ENCODE measurements around the gene SLC12A3. TPM values are rescaled to one million over a fixed set of nuclear protein-coding genes. Genes with fewer than 3 reads are reported as not detected.
"Not testable (repeated sequence)": the region's sequence is repeated elsewhere in the genome, so short reads cannot be mapped to it uniquely, and the experiment has no call there.

Gene SLC12A3
- total RNA-seq, 1 experiment from 2014 or later = not detected

- TF ChIP-seq TEAD4 (CRISPR knock-in tag; IDR thresholded peaks at IDR 0.05) (no peak), IRF1 (CRISPR knock-in tag; IDR thresholded peaks at IDR 0.05) (no peak), HMGA2 (CRISPR knock-in tag; IDR thresholded peaks at IDR 0.05) (no peak), AR (CRISPR knock-in tag; IDR thresholded peaks at IDR 0.05) (no peak), ETV6 (CRISPR knock-in tag; IDR thresholded peaks at IDR 0.05) (no peak), ATF6 (CRISPR knock-in tag; IDR thresholded peaks at IDR 0.05) (no peak)
These were observed 19.1 kb downstream of the SLC12A3 start (continued) for GRCh38 chr16:56884026-56884582.

GRCh38 chr16:56884929-56885328, 19.9 kb downstream of the SLC12A3 start:
- POLR2A ChIA-PET; H3K27me3 Mint-ChIP-seq (ENCODE audit: low read depth): not testable (repeated sequence)
- H3K36me3 Mint-ChIP-seq = peaks cover 12% of the 10 kb centered on the region

GRCh38 chr16:56885446-56886162, 20.6 kb downstream of the SLC12A3 start:
- H3K4me1 Mint-ChIP-seq = no peaks in the 10 kb centered on the region
- ChIA-PET POLR2A (no interaction called here), CTCF (no interaction called here)
- H3K36me3 Mint-ChIP-seq = peaks cover 12% of the 10 kb centered on the region
- no peaks in the 10 kb centered on the region; the same call in 1 of the 2 replicates for H3K27me3 Mint-ChIP-seq (ENCODE audit: low read depth)
- peaks cover 13% of the 10 kb centered on the region for H3K9me3 Mint-ChIP-seq
- no peak overlapping the region for H3K4me3 Mint-ChIP-seq
- ATAC-seq (no peak), DNase-seq (ENCODE audit: low spot score) (no peak)
- H3K27ac Mint-ChIP-seq = no peak overlapping the region
- TF ChIP-seq PRDM15 (CRISPR knock-in tag; IDR thresholded peaks at IDR 0.05) (no peak), TEAD4 (CRISPR knock-in tag; IDR thresholded peaks at IDR 0.05) (no peak)

More at GRCh38 chr16:56884929-56885328, 19.9 kb downstream of the SLC12A3 start:
- H3K4me3 Mint-ChIP-seq; H3K4me1 Mint-ChIP-seq; H3K27ac Mint-ChIP-seq; CTCF ChIA-PET; ATAC-seq; DNase-seq (ENCODE audit: low spot score): not testable (repeated sequence)
- H3K9me3 Mint-ChIP-seq = peaks cover 13% of the 10 kb centered on the region

GRCh38 chr16:56886296-56886695, 21.3 kb downstream of the SLC12A3 start:
- CTCF ChIA-PET = interaction anchor here (0.7 kb wide), 1 partner anchor 93 kb away, joined by 3 read pairs; no protein-coding TSS in a partner anchor
- Mint-ChIP-seq H3K27ac (no peak overlapping the region), H3K36me3 (peaks cover 12% of the 10 kb centered on the region), H3K4me3 (no peak overlapping the region), H3K4me1 (no peaks in the 10 kb centered on the region), H3K27me3 (ENCODE audit: low read depth) (no peaks in the 10 kb centered on the region; the same call in 1 of the 2 replicates), H3K9me3 (peaks cover 13% of the 10 kb centered on the region)
- TF ChIP-seq ZNF263 (CRISPR knock-in tag; IDR thresholded peaks at IDR 0.05; ENCODE audit: low read depth) = no peak
- no peak for TF ChIP-seq ZNF281 (CRISPR knock-in tag; IDR thresholded peaks at IDR 0.05)
- TF ChIP-seq ZBTB21 (CRISPR knock-in tag; IDR thresholded peaks at IDR 0.05; ENCODE audit: borderline replicate concordance) = no peak
- TF ChIP-seq FOXK1 (CRISPR knock-in tag; IDR thresholded peaks at IDR 0.05) = no peak
- TF ChIP-seq ELF4 (CRISPR knock-in tag; IDR thresholded peaks at IDR 0.05; ENCODE audit: low read depth) = no peak
- no peak for TF ChIP-seq ETV6 (CRISPR knock-in tag; IDR thresholded peaks at IDR 0.05)
- TF ChIP-seq ESRRA (CRISPR knock-in tag; IDR thresholded peaks at IDR 0.05; ENCODE audit: borderline replicate concordance) = no peak
- TF ChIP-seq JUN (CRISPR knock-in tag; IDR thresholded peaks at IDR 0.05) = no peak
- TF ChIP-seq ATF3 (CRISPR knock-in tag; conservative IDR thresholded peaks at IDR 0.05) = no peak
- POLR2A ChIA-PET = no interaction called here
- DNase-seq (ENCODE audit: low spot score) (no peak), ATAC-seq (no peak)

Data from WTC11 (cell line).